GM21423 (cell line): ENCODE measurements around the gene KRTAP27-1.

ENCODE experiments used
- ATAC-seq: cut with Tn5 transposase; IDR thresholded peaks from one replicate; pipeline ENCODE4 v1.9.1; 2021; ENCODE audit warnings: mild to moderate bottlenecking, moderate library complexity; ENCODE audit not compliant: unreplicated experiment

KRTAP27-1 gene

GRCh38 chr21:30337276-30337744 is at the start of gene KRTAP27-1:
KRTAP27-1 (minus strand) TSS chr21:30337694; CDS start chr21:30337668, 26 bp downstream.
- ATAC-seq, result no peak

- ATAC-seq, result no peak
Observed at GRCh38 chr21:30382201-30382600, 44.7 kb upstream of the KRTAP27-1 start.

GRCh38 chr21:30372139-30372770 is 34.8 kb upstream of the KRTAP27-1 start, which contains the start of gene KRTAP13-2:
KRTAP13-2 (minus strand) TSS chr21:30372271; CDS start chr21:30372213, 58 bp downstream.
- no peak for ATAC-seq

- ATAC-seq, result no peak
Observed at GRCh38 chr21:30355906-30356305, 18.4 kb upstream of the KRTAP27-1 start.

GRCh38 chr21:30354308-30355005 is 17.0 kb upstream of the KRTAP27-1 start:
- ATAC-seq, result no peak

GRCh38 chr21:30351534-30351933 is 14.0 kb upstream of the KRTAP27-1 start:
- ATAC-seq, result no peak

DNA sequence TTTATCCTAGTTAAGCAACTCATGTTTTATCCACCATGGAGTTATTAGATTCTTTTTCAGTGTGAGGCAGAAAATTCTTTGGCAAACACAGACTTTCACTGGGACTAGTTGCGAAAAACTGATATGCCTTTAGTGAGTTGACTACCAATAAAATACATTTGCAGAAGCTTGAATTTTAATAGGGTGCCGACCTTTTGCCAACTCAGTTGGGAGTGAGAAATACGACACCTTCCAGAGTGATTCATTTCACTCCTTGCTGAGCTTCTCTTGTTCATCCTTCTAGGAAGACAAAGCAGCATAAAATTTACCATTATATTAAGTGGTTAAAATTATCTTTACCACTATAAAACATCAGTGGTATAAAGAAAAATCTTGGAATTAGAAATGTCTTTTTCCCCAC is 12.1 kb upstream of the KRTAP27-1 start:
- no peak for ATAC-seq

- ATAC-seq, result no peak
Observed at GRCh38 chr21:30348506-30348905, 11.0 kb upstream of the KRTAP27-1 start, which contains the start of gene KRTAP23-1. KRTAP23-1 (minus strand) TSS chr21:30348606; CDS start chr21:30348606, 0 bp downstream.

DNA sequence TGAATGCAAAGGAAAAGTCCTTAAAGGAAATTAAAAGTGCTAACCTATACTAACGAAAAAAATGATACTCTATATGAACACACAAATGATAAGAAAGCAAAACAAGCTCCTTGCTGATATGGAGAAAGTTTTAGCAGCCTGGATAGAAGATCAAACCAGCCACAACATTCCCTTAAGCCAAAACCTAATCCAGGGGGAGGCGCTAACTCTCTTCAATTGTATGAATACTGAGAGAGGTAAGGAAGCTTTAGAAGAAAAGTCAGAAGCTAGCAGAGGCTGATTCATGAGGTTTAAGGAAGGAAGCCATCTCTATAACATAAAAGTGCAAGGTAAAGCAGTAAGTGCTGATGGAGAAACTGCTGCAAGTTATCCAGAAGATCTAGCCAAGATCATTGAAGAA is 7.5 kb upstream of the KRTAP27-1 start:
- ATAC-seq, result no peak

DNA sequence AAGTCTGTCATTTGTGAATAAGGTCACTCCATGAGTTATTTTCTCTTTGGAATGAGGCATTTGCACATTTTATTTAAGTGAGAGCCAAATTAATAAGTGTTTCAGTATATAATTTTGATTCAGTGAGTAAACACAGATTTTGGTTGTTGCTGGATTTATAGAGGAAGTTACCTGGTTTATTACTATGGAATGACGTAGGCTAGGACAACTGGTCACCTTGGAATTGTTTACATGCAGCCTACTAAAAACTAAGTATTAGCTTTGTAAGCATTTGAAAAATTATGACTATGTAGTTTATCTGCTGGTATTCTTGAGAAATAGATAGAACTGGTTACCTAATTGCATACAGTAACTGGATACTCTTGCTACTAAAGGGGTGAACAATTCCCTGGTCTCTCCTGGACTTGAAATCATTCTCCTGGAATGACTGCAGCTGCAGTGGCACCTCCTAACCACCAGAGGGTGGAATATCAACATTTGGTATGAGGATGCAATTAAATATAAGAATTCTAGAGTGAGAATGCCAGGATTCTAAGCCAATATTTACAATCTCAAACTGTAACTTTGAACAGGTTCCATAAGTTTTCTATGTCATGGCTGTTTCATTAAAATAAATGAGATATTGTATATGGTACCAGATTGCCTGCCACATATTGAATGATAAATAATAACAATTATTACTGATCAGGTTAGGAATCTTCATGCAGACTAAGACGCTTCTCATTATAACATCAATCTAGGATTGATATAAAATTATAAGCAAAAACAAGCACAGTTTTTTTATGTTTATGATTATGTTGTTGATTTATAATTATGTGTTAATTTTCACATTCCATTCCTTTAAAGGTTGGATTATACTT is 3.5 kb upstream of the KRTAP27-1 start:
- no peak for ATAC-seq

- ATAC-seq, result no peak
Observed at GRCh38 chr21:30338717-30339116, 1.2 kb upstream of the KRTAP27-1 start.

DNA sequence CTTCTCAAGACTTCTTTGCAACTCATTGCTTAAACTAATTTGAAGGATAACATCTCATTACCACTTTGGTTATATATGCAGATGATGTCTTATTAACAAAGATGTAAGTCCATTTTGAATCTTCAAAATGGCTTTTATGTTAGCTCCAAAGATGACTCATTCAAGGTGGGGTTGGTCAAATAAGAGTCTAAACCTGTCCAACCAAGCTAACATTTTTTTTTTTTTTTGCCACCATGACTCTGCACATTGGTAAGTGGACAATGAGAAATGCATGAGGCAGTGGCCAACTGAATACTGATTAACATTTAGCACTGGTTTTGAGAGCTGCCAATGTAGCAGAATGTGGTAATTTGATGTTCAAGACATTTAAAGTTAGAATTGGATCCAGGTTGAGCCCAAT is 278 bp upstream of the KRTAP27-1 start:
- ATAC-seq, result no peak

DNA sequence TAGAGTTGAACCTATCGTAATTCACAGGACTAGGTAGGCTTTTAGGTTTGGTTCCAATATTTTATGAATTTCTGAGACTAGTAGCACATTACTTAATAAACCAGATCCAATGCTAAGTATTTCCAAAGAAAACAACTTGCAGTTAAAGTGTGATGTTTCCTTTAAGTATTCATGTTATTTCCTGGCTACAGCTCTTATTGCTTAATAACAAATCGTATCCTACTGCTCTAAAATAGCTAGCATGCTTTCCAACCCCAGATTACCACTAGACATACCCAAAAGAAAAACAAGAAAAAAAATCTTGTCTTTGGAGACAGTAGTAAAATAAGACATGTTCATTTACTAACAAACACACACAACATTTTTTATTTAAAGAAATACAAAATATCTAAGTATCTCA is 898 bp downstream of the KRTAP27-1 start:
- ATAC-seq, result no peak

GRCh38 chr21:30333736-30334135 is 3.8 kb downstream of the KRTAP27-1 start:
- no peak for ATAC-seq

GRCh38 chr21:30332681-30333080 is 4.8 kb downstream of the KRTAP27-1 start:
- ATAC-seq, result no peak

DNA sequence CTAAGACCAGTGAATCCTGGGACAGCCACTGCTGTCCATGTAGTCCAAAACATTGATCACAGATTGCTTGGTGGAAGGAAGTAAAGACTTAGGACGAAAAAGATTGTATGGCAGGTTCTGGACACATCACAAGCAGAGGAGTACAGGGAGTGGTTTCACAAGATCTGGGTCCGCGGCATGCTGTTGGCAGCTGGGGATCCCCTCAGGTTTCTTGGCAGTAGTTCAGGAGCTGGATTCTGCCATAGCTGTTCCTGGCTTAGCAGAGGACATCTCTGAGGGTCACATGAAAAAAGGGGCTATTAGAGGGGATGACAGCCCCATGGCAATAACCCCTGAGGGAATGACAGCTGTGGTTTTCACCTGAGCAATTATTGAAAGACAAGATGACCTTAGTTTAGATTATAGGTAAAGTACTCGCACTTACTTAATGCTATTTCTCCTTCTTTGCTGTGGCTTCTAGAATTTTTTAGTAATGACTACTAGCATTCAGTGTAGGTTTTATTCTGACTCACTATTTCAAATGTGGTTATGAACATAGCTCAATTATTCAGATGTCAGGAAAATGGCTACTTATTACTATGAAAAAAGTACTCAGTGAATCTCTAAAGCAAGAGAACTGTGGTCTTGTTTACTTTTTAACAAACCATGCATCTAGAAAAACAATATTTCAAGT is 8.2 kb downstream of the KRTAP27-1 start:
- ATAC-seq, result no peak

GRCh38 chr21:30326390-30326789 is 11.1 kb downstream of the KRTAP27-1 start:
- ATAC-seq, result no peak

DNA sequence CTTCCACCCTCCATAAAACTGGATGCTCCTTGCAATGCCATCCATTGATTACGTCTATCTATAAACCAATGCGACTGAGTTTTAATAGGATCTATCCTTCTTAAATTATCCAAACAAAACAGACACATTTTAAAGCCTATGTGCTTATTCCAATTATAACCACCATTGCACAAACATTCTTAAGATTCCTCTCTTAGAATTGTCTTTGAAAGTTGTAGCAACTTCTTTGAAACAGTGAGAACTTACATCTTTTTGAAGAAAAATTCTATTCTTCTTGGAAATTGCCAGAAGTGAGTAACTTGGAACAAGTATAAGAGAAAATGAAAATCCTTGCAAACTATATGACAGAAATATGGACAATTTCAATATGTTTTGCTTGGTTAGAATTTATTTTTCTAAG is 17.3 kb downstream of the KRTAP27-1 start, which contains the start of gene KRTAP26-1:
KRTAP26-1 (minus strand) TSS at position 101 of the 400 bp plus-strand sequence. CDS start 280 bp downstream, outside the sequence.
- ATAC-seq, result no peak

GRCh38 chr21:30315701-30316100 is 21.8 kb downstream of the KRTAP27-1 start:
- ATAC-seq, result no peak

DNA sequence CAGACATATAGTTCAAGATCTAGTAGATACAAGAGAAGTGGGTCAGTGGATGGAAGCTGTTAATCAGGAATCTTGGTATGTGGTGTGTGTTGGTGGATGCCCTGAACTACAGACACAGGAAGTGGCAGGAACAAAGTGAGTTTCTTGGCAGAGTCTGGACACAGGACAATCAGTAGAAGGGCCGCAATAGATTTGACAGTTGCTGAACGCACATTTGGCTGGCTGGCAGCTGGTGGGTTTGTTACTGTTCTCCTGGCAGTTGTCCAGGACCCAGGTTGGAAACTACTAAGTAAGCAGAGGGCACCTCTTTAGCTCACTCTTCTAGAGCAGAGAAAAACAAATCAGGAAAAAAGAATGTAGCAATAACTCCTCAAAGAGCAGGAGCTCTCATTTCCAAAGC is 30.6 kb downstream of the KRTAP27-1 start:
- no peak for ATAC-seq

GRCh38 chr21:30305136-30305535 is 32.4 kb downstream of the KRTAP27-1 start:
- no peak for ATAC-seq
